GM15510 (cell line): Measurements from ENCODE around the gene TP63.

Experiments used
- POLR2A ChIP-seq: IDR thresholded peaks from 3 replicates; pipeline ENCODE4 v1.6.1; 2011; ENCODE audit warnings: borderline replicate concordance; ENCODE audit not compliant: insufficient read length; ENCODE audit errors: extremely low read depth

Gene TP63

GRCh38 chr3:189776149-189776824, 145.1 kb downstream of the TP63 start:
- no peak for TF ChIP-seq POLR2A

GRCh38 chr3:189778340-189778950, 147.3 kb downstream of the TP63 start:
- TF ChIP-seq POLR2A = no peak

- TF ChIP-seq POLR2A = no peak
These were observed 148.0 kb downstream of the TP63 start for GRCh38 chr3:189779166-189779565.

GRCh38 chr3:189780546-189781270, 149.5 kb downstream of the TP63 start:
- no peak for TF ChIP-seq POLR2A

- no peak for TF ChIP-seq POLR2A
These were observed 150.2 kb downstream of the TP63 start for GRCh38 chr3:189781415-189781814.

GRCh38 chr3:189786479-189787064, 155.4 kb downstream of the TP63 start:
- TF ChIP-seq POLR2A = no peak

- no peak for TF ChIP-seq POLR2A
These were observed 156.0 kb downstream of the TP63 start for GRCh38 chr3:189787191-189787590.

- no peak for TF ChIP-seq POLR2A
These were observed 156.4 kb downstream of the TP63 start for GRCh38 chr3:189787632-189788031.

GRCh38 chr3:189789432-189789831, 158.2 kb downstream of the TP63 start:
- no peak for TF ChIP-seq POLR2A

- no peak for TF ChIP-seq POLR2A
These were observed 159.5 kb downstream of the TP63 start for GRCh38 chr3:189790658-189791057.

- TF ChIP-seq POLR2A = no peak
These were observed 161.1 kb downstream of the TP63 start for GRCh38 chr3:189792046-189792929.

GRCh38 chr3:189794518-189794917, 163.3 kb downstream of the TP63 start:
- no peak for TF ChIP-seq POLR2A

- TF ChIP-seq POLR2A = no peak
These were observed 166.0 kb downstream of the TP63 start for GRCh38 chr3:189797103-189797750.

GRCh38 chr3:189799366-189799765, 168.2 kb downstream of the TP63 start:
- no peak for TF ChIP-seq POLR2A
